Measurements from ENCODE around the gene TNFRSF14. TPM values are rescaled to one million over a fixed set of nuclear protein-coding genes. Genes with fewer than 3 reads are reported as not detected.
A peak's percentile ranks its signal among the peaks of the same experiment; 100 is the strongest.

Gene TNFRSF14
- total and polyA plus RNA-seq, 2 of the 13 experiments (the other 11 are each of a cell fraction or from before 2014, with no cell fraction given) = 11.9 to 49.9 TPM

DNA sequence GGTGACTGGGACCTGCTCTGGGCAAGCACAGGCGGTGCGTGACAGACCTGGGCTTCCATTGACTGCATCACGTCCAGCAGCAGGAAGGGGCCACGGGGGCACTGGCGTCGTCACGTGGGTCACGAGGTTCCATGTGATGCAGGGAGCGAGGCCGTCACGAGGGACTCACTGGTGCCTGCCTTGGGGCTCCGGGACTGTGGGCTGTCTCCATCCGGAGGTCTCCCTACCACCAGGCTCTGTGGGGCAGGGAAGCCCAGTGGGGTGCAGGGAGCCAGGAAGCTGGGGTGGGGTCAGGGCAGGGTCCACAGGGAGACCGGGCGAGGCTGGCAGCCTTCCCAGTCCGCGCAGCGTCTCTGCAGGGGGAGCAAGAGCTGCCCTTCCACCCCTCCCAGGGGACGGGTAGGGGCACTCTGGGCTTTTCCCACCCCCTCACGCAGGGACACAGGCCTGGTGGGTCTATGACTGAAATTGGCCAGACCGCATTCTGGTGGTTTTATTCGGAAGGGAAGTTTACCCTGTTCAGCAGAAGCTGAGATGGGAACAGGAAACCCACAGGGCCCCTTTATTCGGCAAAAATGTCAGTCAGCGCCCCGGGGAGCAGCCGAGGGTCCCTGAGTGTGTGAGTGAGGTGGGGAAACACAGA lies 416 bp upstream of the TNFRSF14 start (continued):
- no peak for TF ChIP-seq ZNF101 (CRISPR knock-in tag; IDR thresholded peaks at IDR 0.05; ENCODE audit: borderline replicate concordance, low read depth)
- TF ChIP-seq ZNF883 (CRISPR knock-in tag; IDR thresholded peaks at IDR 0.05; ENCODE audit: not compliant biosample characterization) = peak; percentile 57
- TF ChIP-seq PHF8 (CRISPR knock-in tag; IDR thresholded peaks at IDR 0.05) = no peak
- no peak for TF ChIP-seq NPAS2 (CRISPR knock-in tag; IDR thresholded peaks at IDR 0.05; ENCODE audit: borderline replicate concordance)
- TF ChIP-seq MEF2D (CRISPR knock-in tag; IDR thresholded peaks at IDR 0.05) = peak; percentile 60
- TF ChIP-seq, protein P1, sequence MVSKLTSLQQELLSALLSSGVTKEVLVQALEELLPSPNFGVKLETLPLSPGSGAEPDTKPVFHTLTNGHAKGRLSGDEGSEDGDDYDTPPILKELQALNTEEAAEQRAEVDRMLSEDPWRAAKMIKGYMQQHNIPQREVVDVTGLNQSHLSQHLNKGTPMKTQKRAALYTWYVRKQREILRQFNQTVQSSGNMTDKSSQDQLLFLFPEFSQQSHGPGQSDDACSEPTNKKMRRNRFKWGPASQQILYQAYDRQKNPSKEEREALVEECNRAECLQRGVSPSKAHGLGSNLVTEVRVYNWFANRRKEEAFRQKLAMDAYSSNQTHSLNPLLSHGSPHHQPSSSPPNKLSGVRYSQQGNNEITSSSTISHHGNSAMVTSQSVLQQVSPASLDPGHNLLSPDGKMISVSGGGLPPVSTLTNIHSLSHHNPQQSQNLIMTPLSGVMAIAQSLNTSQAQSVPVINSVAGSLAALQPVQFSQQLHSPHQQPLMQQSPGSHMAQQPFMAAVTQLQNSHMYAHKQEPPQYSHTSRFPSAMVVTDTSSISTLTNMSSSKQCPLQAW (CRISPR knock-in tag; IDR thresholded peaks at IDR 0.05) = peak; percentile 51; the same call in 1 of the 2 replicates
- TF ChIP-seq, protein P2, sequence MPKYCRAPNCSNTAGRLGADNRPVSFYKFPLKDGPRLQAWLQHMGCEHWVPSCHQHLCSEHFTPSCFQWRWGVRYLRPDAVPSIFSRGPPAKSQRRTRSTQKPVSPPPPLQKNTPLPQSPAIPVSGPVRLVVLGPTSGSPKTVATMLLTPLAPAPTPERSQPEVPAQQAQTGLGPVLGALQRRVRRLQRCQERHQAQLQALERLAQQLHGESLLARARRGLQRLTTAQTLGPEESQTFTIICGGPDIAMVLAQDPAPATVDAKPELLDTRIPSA (CRISPR knock-in tag; IDR thresholded peaks at IDR 0.05; ENCODE audit: borderline replicate concordance) = no peak
- TF ChIP-seq PAWR (CRISPR knock-in tag; IDR thresholded peaks at IDR 0.05; ENCODE audit: borderline replicate concordance) = no peak
- TF ChIP-seq FOXC1 (CRISPR knock-in tag; IDR thresholded peaks at IDR 0.05; ENCODE audit: borderline replicate concordance) = no peak; the same call in 1 of the 2 replicates
- peak; percentile 60; the same call in 1 of the 2 replicates for TF ChIP-seq SNAPC2 (CRISPR knock-in tag; IDR thresholded peaks at IDR 0.05)
- peak; percentile 32; the same call in 1 of the 2 replicates for TF ChIP-seq ELF1 (CRISPR knock-in tag; IDR thresholded peaks at IDR 0.05)
- 0 out of 2 replicates have a peak, but pooled peaks have one; percentile 68 for TF ChIP-seq ZNF546 (CRISPR knock-in tag; conservative IDR thresholded peaks at IDR 0.05)
- peak; percentile 69; the same call in 1 of the 2 replicates for TF ChIP-seq SALL1 (CRISPR knock-in tag; IDR thresholded peaks at IDR 0.05)
- TF ChIP-seq ZNF3 (CRISPR knock-in tag; IDR thresholded peaks at IDR 0.05) = no peak
- TF ChIP-seq ZNF317 (CRISPR knock-in tag; IDR thresholded peaks at IDR 0.05) = no peak; the same call in 1 of the 2 replicates
- TF ChIP-seq, protein P3, sequence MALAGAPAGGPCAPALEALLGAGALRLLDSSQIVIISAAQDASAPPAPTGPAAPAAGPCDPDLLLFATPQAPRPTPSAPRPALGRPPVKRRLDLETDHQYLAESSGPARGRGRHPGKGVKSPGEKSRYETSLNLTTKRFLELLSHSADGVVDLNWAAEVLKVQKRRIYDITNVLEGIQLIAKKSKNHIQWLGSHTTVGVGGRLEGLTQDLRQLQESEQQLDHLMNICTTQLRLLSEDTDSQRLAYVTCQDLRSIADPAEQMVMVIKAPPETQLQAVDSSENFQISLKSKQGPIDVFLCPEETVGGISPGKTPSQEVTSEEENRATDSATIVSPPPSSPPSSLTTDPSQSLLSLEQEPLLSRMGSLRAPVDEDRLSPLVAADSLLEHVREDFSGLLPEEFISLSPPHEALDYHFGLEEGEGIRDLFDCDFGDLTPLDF (CRISPR knock-in tag; IDR thresholded peaks at IDR 0.05) = no peak
- no peak; the same call in 1 of the 2 replicates for TF ChIP-seq AKAP8 (CRISPR knock-in tag; IDR thresholded peaks at IDR 0.05)
- no peak for TF ChIP-seq PTBP1 (IDR thresholded peaks at IDR 0.05; ENCODE audit: low read depth, low read length, poor library complexity, severe bottlenecking)
- no peak for TF ChIP-seq KLF11 (CRISPR knock-in tag; IDR thresholded peaks at IDR 0.05)
- TF ChIP-seq, protein P4, sequence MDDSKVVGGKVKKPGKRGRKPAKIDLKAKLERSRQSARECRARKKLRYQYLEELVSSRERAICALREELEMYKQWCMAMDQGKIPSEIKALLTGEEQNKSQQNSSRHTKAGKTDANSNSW (CRISPR knock-in tag; IDR thresholded peaks at IDR 0.05; ENCODE audit: borderline replicate concordance) = no peak
- TF ChIP-seq, protein P5, sequence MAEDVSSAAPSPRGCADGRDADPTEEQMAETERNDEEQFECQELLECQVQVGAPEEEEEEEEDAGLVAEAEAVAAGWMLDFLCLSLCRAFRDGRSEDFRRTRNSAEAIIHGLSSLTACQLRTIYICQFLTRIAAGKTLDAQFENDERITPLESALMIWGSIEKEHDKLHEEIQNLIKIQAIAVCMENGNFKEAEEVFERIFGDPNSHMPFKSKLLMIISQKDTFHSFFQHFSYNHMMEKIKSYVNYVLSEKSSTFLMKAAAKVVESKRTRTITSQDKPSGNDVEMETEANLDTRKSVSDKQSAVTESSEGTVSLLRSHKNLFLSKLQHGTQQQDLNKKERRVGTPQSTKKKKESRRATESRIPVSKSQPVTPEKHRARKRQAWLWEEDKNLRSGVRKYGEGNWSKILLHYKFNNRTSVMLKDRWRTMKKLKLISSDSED (CRISPR knock-in tag; IDR thresholded peaks at IDR 0.05) = 0 out of 2 replicates have a peak, but pooled peaks have one; percentile 39
- TF ChIP-seq MAFF (IDR thresholded peaks at IDR 0.05; ENCODE audit: low read depth, low read length) = no peak
- TF ChIP-seq ARHGAP35 (CRISPR knock-in tag; IDR thresholded peaks at IDR 0.05; ENCODE audit: borderline replicate concordance) = no peak; the same call in 1 of the 2 replicates

Measured in HepG2 (cell line).